ENCODE data around the gene RNH1.
A peak's percentile ranks its signal among the peaks of the same experiment; 100 is the strongest.

Gene RNH1

DNA sequence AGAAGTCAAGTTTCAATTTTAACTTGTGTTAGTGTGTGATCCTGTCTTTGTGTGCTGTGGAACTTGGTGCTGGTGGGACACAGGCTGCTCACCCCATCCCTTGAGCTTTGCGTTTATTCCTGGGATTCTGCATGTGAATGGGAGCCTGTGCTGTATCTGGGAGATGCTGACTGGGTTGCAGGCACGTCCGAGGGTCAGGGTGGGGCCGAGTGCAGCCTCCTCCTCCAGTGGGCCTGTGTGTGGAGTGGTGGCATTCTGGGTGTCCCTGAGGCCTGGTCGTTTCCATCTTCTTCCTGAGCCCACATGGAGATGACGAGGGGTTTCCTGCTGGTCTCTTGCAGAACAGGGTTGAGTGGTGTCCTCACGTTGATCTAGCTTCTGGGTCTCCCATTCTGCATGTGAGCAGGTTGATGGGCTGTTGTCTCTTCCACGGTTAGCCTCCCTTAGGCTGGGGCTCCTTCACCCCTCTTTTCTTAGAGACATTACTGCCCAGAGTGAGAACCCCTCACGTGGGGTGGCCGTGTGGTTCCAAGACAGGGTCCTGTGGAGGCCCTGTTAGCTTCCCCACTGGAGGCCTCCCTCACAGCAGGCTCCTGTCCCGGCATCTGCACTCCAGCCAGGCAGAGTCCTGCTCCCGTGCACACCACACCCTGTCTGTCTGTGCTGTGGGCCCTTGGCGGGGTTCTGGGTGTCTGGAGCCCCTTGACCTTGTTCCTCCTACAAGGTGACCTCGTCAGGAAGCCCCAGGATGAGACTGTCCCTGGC is 52.1 kb downstream of the RNH1 start:
- DNase-seq = no peak

- DNase-seq = no peak
These were observed 53.0 kb downstream of the RNH1 start for GRCh38 chr11:454043-454442.

GRCh38 chr11:453564-453963 is 53.5 kb downstream of the RNH1 start:
- no peak for DNase-seq

DNA sequence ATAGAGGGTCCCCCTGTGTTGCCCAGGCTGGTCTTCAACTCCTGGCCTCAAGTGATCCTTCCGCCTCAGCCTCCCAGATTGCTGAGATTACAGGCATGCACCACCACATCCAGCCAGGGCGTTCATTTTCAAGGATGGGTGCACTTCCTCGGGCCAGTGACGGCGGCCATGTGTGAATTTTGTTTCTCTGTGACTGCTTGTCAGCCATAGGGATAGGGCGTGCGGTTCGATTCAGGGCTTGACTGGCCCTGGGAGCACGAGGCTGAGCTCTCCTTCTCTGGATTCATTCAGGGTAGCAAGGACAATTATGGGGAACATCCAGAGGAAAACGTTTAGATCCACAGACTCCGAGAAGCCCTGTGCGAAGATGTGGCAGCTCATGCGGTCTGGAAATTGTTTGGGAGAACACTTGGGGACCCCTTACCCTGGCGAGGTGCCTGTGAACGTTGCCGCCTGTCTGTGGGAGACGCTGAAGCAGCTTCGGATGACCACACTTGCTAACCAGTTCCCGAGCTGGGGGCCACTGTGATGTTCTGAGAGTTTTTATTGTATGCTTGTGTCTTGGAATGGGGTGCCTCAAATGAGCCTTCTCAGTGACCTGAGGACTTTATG is 54.0 kb downstream of the RNH1 start:
- no peak for DNase-seq

GRCh38 chr11:452203-452744 is 54.8 kb downstream of the RNH1 start:
- DNase-seq = no peak

- DNase-seq = no peak
These were observed 55.3 kb downstream of the RNH1 start for GRCh38 chr11:451738-452137.

DNA sequence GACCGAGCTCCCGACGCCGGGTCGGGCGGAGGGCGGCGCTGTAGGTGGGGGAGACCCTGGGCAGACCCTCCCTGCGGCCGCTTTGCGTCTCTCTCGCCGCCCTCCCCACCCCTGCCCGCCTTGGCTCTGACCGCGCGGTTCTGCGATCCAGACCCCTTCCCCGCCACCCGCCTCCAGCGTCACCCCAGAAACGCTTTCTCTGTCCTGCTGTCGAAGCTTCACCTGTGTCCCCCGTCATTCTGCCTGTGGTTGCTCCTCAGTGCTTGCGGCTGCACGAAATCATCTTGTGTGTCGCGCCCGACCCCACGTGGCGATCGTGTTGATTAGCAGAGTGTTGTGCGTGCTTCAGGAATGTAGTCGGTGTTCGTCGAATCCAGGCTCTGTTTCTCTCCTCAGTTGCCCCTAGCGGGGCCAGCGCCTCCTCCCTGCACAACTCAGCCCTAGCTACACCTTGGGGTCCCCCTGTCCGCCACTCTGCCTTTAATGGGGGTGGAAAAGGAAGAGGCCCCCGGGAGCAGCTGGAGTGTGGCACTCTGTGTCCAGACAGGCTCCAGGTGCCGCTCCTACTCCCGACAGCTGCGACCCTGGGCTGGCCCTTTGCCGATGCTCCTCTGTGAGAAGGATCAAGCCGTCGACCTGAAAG is 56.1 kb downstream of the RNH1 start:
- peak; percentile 16 for DNase-seq

DNA sequence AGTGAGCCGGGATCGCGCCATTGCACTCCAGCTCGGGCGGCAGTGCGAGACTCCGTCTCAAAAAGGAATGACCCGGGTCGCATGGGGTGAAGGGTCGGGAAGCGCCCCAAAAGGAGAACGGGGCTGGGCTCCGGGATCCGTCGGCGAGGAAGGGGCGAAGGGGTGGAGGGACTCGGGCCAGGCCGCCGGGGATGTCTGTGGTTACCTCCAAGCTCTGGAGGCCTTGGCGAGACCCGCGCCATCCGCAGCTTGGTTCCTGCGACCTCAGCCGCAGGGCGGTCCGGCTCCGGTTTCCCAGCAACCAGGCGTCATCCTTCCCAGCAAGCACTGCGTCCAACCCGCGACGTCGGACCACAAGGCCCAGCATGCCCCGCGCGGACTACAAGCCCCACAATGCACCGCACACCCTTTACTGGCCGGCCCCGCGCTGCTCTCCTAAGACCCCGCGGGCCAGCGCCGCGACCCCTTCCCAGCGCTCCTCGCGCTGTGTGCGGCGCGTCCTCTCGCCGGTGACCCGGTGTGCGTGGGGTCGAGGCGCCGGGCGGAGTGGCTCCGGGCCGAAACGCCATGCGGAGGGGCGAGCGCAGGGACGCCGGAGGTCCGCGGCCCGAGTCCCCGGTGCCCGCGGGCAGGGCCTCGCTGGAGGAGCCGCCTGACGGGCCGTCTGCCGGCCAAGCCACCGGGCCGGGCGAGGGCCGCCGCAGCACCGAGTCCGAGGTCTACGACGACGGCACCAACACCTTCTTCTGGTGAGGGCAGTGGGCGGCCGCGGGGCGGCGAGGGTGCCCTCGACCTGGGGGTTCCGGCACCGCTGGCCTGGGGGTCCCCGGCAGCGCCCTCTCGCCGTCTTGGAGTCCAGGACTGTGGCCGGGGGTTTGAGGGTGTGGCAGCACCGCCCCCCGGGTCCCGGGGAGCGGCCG is 56.9 kb downstream of the RNH1 start, which contains the start of gene PTDSS2:
Gene PTDSS2 (plus strand): TSS at position 391 of the 920 bp plus-strand sequence. CDS start 177 bp downstream, at position 568.
- peak; percentile 76 for DNase-seq

DNA sequence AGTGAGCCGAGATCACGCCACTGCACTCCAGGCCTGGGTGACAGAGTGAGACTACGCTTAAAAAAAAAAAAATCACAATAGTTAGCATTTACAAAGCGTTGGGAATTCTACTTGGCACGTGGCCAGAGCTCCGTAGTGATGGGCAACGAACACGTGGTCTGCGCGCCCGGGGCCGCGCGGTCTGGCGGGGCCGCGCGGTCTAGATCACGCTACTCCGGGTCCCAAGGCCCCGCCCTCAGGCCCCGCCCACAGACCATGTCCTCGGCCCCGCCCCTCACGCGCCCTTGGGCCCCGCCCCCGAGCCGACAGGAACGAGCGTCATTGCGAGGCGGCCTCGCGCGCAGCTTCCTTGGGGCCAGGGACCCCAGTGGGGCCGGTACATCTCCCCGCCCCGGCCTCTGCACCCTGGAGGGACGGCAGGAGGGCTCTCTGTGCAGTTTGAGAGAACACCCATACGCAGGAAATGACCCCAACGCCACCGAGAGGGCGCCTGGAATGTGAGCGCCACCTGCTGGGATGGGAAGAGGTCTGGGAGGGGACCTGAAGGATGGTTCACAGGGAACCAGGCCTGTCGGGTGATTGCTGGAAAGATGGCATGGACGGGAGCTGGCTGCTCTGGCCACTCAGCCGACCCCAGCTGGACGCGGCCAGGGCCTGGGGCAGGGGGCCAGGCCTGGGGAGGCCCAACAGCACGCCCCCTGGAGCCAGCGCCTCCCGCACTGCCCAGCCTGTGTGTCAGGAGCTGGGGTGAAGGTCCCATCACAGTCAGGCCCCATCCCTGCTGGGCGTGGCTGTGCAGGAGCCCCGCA is 58.9 kb downstream of the RNH1 start:
- DNase-seq = peak; percentile 70

- no peak for DNase-seq
These were observed 60.2 kb downstream of the RNH1 start for GRCh38 chr11:446891-447290.

GRCh38 chr11:445765-446588 is 61.1 kb downstream of the RNH1 start:
- no peak for DNase-seq
